Neural cell (in vitro differentiated cells): Measurements from ENCODE around the gene GEMIN2. TPM values are rescaled to one million over a fixed set of nuclear protein-coding genes. Genes with fewer than 3 reads are reported as not detected.
"Not testable (repeated sequence)": the region's sequence is repeated elsewhere in the genome, so short reads cannot be mapped to it uniquely, and the experiment has no call there.

Source experiments
- H2AFZ ChIP-seq: fragments of 200-600, 300-800 bp; sonication (generic), shearing (Covaris generic); 2 replicates; pipeline ENCODE4 v1.6.0; 2014; ENCODE audit warnings: low read depth, mild to moderate bottlenecking, antibody characterized with exemption, low read length, moderate library complexity
- H3F3A ChIP-seq: fragments of 200-600 bp; shearing (Covaris generic); 2 replicates; pipeline ENCODE4 v1.6.1; 2016; ENCODE audit warnings: mild to moderate bottlenecking, moderate library complexity, mixed read lengths, antibody characterized with exemption, low read length; ENCODE audit not compliant: insufficient read depth, poor library complexity, severe bottlenecking
- H3K27ac ChIP-seq: fragments of 200-600, 300-800 bp; sonication (generic), shearing (Covaris generic); 2 replicates; pipeline ENCODE4 v1.5.1; 2014; ENCODE audit warnings: mild to moderate bottlenecking, low read length, moderate library complexity
- H3K27me3 ChIP-seq: fragments of 300-800, 200-600 bp; sonication (generic), shearing (Covaris generic); 2 replicates; pipeline ENCODE4 v1.6.0; 2014; ENCODE audit warnings: mild to moderate bottlenecking, low read depth, low read length, moderate library complexity; ENCODE audit not compliant: insufficient read depth
- H3K36me3 ChIP-seq: fragments of 300-800, 200-600 bp; sonication (generic), shearing (Covaris generic); 2 replicates; pipeline ENCODE4 v1.5.1; 2014; ENCODE audit warnings: mild to moderate bottlenecking, antibody characterized with exemption, low read length, moderate library complexity; ENCODE audit not compliant: insufficient read depth
- H3K4me2 ChIP-seq: fragments of 300-800, 200-600 bp; sonication (generic), shearing (Covaris generic); 2 replicates; pipeline ENCODE4 v1.6.0; 2014; ENCODE audit warnings: mild to moderate bottlenecking, low read length
- H3K4me3 ChIP-seq: fragments of 300-800, 200-600 bp; sonication (generic), shearing (Covaris generic); 2 replicates; pipeline ENCODE4 v1.5.1; 2014; ENCODE audit warnings: mild to moderate bottlenecking, low read length, moderate library complexity
- H3K79me2 ChIP-seq: fragments of 200-600 bp; shearing (Covaris generic); replicated peaks from 2 replicates; pipeline ENCODE4 v1.6.0; 2014; ENCODE audit warnings: mild to moderate bottlenecking, low read length, moderate library complexity; ENCODE audit not compliant: insufficient read depth
- H3K9ac ChIP-seq: fragments of 300-800, 200-600 bp; sonication (generic), shearing (Covaris generic); 2 replicates; pipeline ENCODE4 v1.6.1; 2016; ENCODE audit warnings: mild to moderate bottlenecking, low read length, mixed read lengths
- H3K9me2 ChIP-seq: fragments of 200-600 bp; shearing (Covaris generic); 2 replicates; pipeline ENCODE4 v1.6.1; 2016; ENCODE audit warnings: mild to moderate bottlenecking, low read length, mixed read lengths; ENCODE audit not compliant: insufficient read depth
- H3K9me3 ChIP-seq: fragments of 200-600, 300-800 bp; sonication (generic), shearing (Covaris generic); 2 replicates; pipeline ENCODE4 v1.6.1; 2016; ENCODE audit warnings: mild to moderate bottlenecking, mixed run types, low read length, moderate library complexity, mixed read lengths
- H4K20me1 ChIP-seq: fragments of 200-600 bp; shearing (Covaris generic); 2 replicates; pipeline ENCODE4 v1.6.1; 2016; ENCODE audit warnings: mild to moderate bottlenecking, mixed run types; ENCODE audit not compliant: insufficient read depth
- EP300 ChIP-seq: fragments of 450-650 bp; conservative IDR thresholded peaks from 2 replicates; pipeline ENCODE4 v1.6.1; 2014; ENCODE audit warnings: antibody characterized with exemption, mild to moderate bottlenecking, moderate library complexity; ENCODE audit not compliant: poor library complexity, severe bottlenecking
- EZH2 ChIP-seq: fragments of 200-600, 300-800 bp; shearing (Covaris generic), sonication (generic); IDR thresholded peaks from 2 replicates; pipeline ENCODE4 v1.6.1; 2014; ENCODE audit warnings: antibody characterized with exemption, low read length, borderline replicate concordance, mild to moderate bottlenecking; ENCODE audit not compliant: insufficient read depth, poor library complexity, severe bottlenecking
- MXI1 ChIP-seq: fragments of 450-650 bp; conservative IDR thresholded peaks from 2 replicates; pipeline ENCODE4 v1.6.1; 2014; ENCODE audit warnings: antibody characterized with exemption, mild to moderate bottlenecking; ENCODE audit not compliant: poor library complexity, severe bottlenecking
- POLR2AphosphoS5 ChIP-seq: IDR thresholded peaks from 2 replicates; pipeline ENCODE4 v1.6.1; 2012
- RAD21 ChIP-seq: fragments of 450-650 bp; conservative IDR thresholded peaks from 2 replicates; pipeline ENCODE4 v1.6.1; 2014; ENCODE audit warnings: antibody characterized with exemption, mild to moderate bottlenecking, moderate library complexity
- SMC3 ChIP-seq: fragments of 450-650 bp; conservative IDR thresholded peaks from 2 replicates; pipeline ENCODE4 v1.6.1; 2014; ENCODE audit warnings: antibody characterized with exemption, mild to moderate bottlenecking, moderate library complexity; ENCODE audit not compliant: poor library complexity
- TAF1 ChIP-seq: IDR thresholded peaks from 2 replicates; pipeline ENCODE4 v1.6.1; 2012; ENCODE audit warnings: low read depth
- polyA plus RNA-seq: library from polyadenylated mRNA; depleted of rRNA; stranded (reverse); fragments of >200 nt; gene quantifications from 2 replicates; pipeline ENCODE4 v1.2.3, GENCODE V29; 2014
- TF ChIP-seq, protein P1 (sequence below): fragments of 450-650 bp; IDR thresholded peaks from 2 replicates; pipeline ENCODE4 v1.5.1; 2014; ENCODE audit warnings: antibody characterized with exemption, mild to moderate bottlenecking, moderate library complexity; ENCODE audit not compliant: poor library complexity, severe bottlenecking
- TF ChIP-seq, protein P2 (sequence below): IDR thresholded peaks from 2 replicates; pipeline ENCODE4 v1.6.1; 2012; ENCODE audit warnings: borderline replicate concordance

The GEMIN2 gene
- polyA plus RNA-seq, 1 donor from 2014 or later, result 88.2 TPM

DNA sequence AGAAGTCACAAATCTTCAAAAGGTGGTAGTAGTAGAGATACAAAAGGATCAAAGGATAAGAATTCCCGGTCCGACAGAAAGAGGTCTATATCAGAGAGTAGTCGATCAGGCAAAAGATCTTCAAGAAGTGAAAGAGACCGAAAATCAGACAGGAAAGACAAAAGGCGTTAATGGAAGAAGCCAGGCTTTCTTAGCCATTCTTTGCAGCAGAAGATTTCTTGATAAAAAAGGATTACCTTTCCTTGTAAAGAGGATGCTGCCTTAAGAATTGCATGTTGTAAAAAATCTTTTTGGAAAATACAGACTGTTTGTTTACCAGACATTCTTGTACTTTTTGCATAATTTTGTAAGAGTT, 67.5 kb downstream of the GEMIN2 start:
- Histone ChIP-seq H3K9ac (no peak overlapping the region), H3K4me2 (no peak overlapping the region), H3K4me3 (no peak overlapping the region), H2AFZ (no peak overlapping the region), H3K27me3 (no peaks in the 10 kb centered on the region), H3K27ac (no peak overlapping the region), H4K20me1 (no peaks in the 10 kb centered on the region), H3K9me3 (no peaks in the 10 kb centered on the region), H3K36me3 (peaks cover 5% of the 10 kb centered on the region), H3F3A (no peaks in the 10 kb centered on the region), H3K9me2 (no peaks in the 10 kb centered on the region), H3K79me2 (peaks cover 2% of the 10 kb centered on the region)
- TF ChIP-seq EZH2 (no peak), SMC3 (no peak), TAF1 (no peak), POLR2AphosphoS5 (no peak), EP300 (no peak), MXI1 (no peak), RAD21 (no peak)
- TF ChIP-seq, protein P1, sequence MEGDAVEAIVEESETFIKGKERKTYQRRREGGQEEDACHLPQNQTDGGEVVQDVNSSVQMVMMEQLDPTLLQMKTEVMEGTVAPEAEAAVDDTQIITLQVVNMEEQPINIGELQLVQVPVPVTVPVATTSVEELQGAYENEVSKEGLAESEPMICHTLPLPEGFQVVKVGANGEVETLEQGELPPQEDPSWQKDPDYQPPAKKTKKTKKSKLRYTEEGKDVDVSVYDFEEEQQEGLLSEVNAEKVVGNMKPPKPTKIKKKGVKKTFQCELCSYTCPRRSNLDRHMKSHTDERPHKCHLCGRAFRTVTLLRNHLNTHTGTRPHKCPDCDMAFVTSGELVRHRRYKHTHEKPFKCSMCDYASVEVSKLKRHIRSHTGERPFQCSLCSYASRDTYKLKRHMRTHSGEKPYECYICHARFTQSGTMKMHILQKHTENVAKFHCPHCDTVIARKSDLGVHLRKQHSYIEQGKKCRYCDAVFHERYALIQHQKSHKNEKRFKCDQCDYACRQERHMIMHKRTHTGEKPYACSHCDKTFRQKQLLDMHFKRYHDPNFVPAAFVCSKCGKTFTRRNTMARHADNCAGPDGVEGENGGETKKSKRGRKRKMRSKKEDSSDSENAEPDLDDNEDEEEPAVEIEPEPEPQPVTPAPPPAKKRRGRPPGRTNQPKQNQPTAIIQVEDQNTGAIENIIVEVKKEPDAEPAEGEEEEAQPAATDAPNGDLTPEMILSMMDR, result no peak
- TF ChIP-seq, protein P2, sequence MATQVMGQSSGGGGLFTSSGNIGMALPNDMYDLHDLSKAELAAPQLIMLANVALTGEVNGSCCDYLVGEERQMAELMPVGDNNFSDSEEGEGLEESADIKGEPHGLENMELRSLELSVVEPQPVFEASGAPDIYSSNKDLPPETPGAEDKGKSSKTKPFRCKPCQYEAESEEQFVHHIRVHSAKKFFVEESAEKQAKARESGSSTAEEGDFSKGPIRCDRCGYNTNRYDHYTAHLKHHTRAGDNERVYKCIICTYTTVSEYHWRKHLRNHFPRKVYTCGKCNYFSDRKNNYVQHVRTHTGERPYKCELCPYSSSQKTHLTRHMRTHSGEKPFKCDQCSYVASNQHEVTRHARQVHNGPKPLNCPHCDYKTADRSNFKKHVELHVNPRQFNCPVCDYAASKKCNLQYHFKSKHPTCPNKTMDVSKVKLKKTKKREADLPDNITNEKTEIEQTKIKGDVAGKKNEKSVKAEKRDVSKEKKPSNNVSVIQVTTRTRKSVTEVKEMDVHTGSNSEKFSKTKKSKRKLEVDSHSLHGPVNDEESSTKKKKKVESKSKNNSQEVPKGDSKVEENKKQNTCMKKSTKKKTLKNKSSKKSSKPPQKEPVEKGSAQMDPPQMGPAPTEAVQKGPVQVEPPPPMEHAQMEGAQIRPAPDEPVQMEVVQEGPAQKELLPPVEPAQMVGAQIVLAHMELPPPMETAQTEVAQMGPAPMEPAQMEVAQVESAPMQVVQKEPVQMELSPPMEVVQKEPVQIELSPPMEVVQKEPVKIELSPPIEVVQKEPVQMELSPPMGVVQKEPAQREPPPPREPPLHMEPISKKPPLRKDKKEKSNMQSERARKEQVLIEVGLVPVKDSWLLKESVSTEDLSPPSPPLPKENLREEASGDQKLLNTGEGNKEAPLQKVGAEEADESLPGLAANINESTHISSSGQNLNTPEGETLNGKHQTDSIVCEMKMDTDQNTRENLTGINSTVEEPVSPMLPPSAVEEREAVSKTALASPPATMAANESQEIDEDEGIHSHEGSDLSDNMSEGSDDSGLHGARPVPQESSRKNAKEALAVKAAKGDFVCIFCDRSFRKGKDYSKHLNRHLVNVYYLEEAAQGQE, result no peak

DNA sequence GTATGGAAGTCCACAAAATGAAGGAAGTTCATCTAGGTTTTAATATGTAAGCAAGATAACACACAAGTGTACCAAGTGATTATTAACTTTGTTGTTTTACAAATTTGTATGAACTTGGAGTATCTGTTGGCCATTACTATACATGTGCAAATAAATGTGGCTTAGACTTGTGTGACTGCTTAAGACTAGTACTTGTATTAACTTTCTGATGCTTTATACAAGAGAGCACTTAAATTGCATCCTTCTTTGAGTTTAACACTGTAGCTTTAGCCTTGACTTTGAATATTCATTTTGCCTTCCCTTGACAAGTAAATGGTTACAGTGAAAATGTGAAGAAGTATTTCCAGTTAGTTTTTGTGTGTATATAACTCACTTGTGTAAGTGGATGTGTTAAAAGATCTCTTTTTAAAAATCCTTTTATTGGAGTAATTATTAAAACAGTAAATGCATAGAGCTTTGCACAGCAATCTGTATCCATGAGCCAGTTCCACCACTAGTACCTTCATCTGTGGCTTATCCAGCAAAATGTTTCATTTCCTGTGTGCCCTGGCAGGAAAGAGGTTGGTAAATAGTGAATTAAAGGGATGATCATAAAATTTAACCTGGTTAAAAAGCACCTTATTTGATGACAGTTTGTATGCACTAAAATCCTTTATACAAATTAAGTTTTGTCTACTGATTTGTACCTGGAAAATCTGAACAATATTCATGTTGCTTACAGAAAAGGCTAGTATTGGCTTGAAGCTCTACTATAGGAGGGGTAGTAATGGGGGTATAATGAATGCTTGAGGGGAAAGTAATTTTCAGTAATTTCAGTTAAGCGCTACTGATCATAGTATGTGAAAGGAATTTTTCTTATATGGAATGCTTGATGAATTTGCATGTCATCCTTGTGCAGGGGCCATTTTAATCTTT, 68.9 kb downstream of the GEMIN2 start:
- Histone ChIP-seq H4K20me1 (no peaks in the 10 kb centered on the region), H3K4me3 (no peak overlapping the region), H3K79me2 (no peaks in the 10 kb centered on the region), H3F3A (no peaks in the 10 kb centered on the region), H3K9ac (no peak overlapping the region), H3K27ac (no peak overlapping the region), H3K9me2 (no peaks in the 10 kb centered on the region), H3K36me3 (peaks cover 5% of the 10 kb centered on the region), H2AFZ (no peak overlapping the region), H3K4me2 (no peak overlapping the region), H3K27me3 (no peaks in the 10 kb centered on the region), H3K9me3 (no peaks in the 10 kb centered on the region)
- TF ChIP-seq, protein P2, result no peak
- TF ChIP-seq RAD21, result no peak
- no peak for TF ChIP-seq SMC3
- TF ChIP-seq MXI1, result no peak
- TF ChIP-seq EP300, result no peak
- no peak for TF ChIP-seq POLR2AphosphoS5
- TF ChIP-seq EZH2, result no peak
- no peak for TF ChIP-seq TAF1
- TF ChIP-seq, protein P1, result no peak

DNA sequence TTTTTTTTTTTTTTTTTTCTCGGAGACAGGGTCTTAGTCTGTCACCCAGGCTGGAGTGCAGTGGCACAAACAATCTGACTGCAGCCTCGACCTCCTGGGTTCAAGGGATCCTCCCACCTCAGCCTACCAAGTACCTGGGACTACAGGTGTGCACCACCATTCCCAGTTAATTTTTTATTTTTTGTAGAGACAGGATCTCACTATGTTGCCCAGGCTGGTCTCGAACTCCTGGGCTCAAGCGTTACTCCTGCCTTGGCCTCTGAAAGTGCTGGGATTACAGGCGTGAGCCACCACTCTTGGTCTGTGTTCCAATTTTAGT, 69.5 kb downstream of the GEMIN2 start:
- not testable (repeated sequence) for H3F3A ChIP-seq, H3K4me3 ChIP-seq, H3K27me3 ChIP-seq, H3K79me2 ChIP-seq, H3K9me2 ChIP-seq, H3K9ac ChIP-seq, H2AFZ ChIP-seq, H3K9me3 ChIP-seq, H3K27ac ChIP-seq, H3K4me2 ChIP-seq, H3K36me3 ChIP-seq, H4K20me1 ChIP-seq
